Tibial nerve (tissue), 3 donors: ENCODE data around the gene GLRA2.

Experiments
- CTCF ChIP-seq, 5 experiments: fragments of 200-600 bp in 3 of 5; fragments of 450-650 bp in 2 of 5; sonication (generic) in 3 of 5; IDR thresholded peaks; one replicate each; pipeline ENCODE4 v1.5.1; 2016 to 2019; ENCODE audit warnings: antibody characterized with exemption in 5 of 5, mild to moderate bottlenecking in 3 of 5, moderate library complexity in 2 of 5
- POLR2A ChIP-seq, 2 donors: fragments of 450-650 bp; IDR thresholded peaks; one replicate each; pipeline ENCODE4 v1.6.1; 2017; ENCODE audit warnings: antibody characterized with exemption in 2 of 2, mild to moderate bottlenecking in 2 of 2, moderate library complexity in 2 of 2

- TF ChIP-seq CTCF (IDR thresholded peaks at IDR 0.05) = no peak
- no peak for TF ChIP-seq POLR2A (IDR thresholded peaks at IDR 0.05)
These were observed 51.7 kb downstream of the GLRA2 start for GRCh38 chrX:14581081-14581480.
